RWPE2 (cell line): Measurements from ENCODE around the gene GALC.

Source experiments
- ATAC-seq: fragments of 200-7000 bp; cut with Tn5 transposase; 3 replicates; pipeline ENCODE4 v1.9.1; 2021; ENCODE audit warnings: low read depth
- DNase-seq: peaks from one replicate; pipeline ENCODE4 v3.0.0-alpha.2; 2020; ENCODE audit warnings: low spot score
- H3K27ac ChIP-seq: fragments of 450-650 bp; 2 replicates; pipeline ENCODE4 v1.5.1; 2017; ENCODE audit warnings: mild to moderate bottlenecking; ENCODE audit not compliant: poor library complexity, severe bottlenecking
- H3K27me3 ChIP-seq: fragments of 250-450 bp; sonication (Bioruptor Pico); 2 replicates; pipeline ENCODE4 v1.5.1; 2021; ENCODE audit warnings: mild to moderate bottlenecking, moderate library complexity; ENCODE audit not compliant: insufficient read depth, poor library complexity, severe bottlenecking
- H3K36me3 ChIP-seq: fragments of 250-450 bp; sonication (Bioruptor Pico); 2 replicates; pipeline ENCODE4 v1.5.1; 2020; ENCODE audit warnings: low read depth, mild to moderate bottlenecking, moderate library complexity
- H3K4me1 ChIP-seq: fragments of 250-450 bp; sonication (Bioruptor Pico); 2 replicates; pipeline ENCODE4 v1.5.1; 2021; ENCODE audit warnings: mild to moderate bottlenecking, moderate library complexity; ENCODE audit not compliant: insufficient read depth, poor library complexity, severe bottlenecking
- H3K4me3 ChIP-seq: fragments of 250-450 bp; sonication (Bioruptor Pico); 2 replicates; pipeline ENCODE4 v1.5.1; 2021; ENCODE audit warnings: mild to moderate bottlenecking, moderate library complexity; ENCODE audit not compliant: severe bottlenecking
- H3K9me3 ChIP-seq: fragments of 250-450 bp; sonication (Bioruptor Pico); 2 replicates; pipeline ENCODE4 v1.5.1; 2021; ENCODE audit warnings: mild to moderate bottlenecking, moderate library complexity; ENCODE audit not compliant: severe bottlenecking
- CTCF ChIP-seq: fragments of 450-650 bp; IDR thresholded peaks from one replicate; pipeline ENCODE4 v1.5.1; 2017; ENCODE audit warnings: mild to moderate bottlenecking, moderate library complexity; ENCODE audit not compliant: poor library complexity, severe bottlenecking

The GALC gene

GRCh38 chr14:87935886-87936285, 57.1 kb downstream of the GALC start:
- no peak for DNase-seq
- no peaks in the 10 kb centered on the region for H3K36me3 ChIP-seq
- TF ChIP-seq CTCF = no peak
- ATAC-seq = no peak
- H3K27me3 ChIP-seq = no peaks in the 10 kb centered on the region
- no peaks in the 10 kb centered on the region for H3K9me3 ChIP-seq
- no peaks in the 10 kb centered on the region for H3K4me1 ChIP-seq
- no peak overlapping the region for H3K27ac ChIP-seq
- H3K4me3 ChIP-seq = no peak overlapping the region

- TF ChIP-seq CTCF = no peak
Observed at GRCh38 chr14:87935081-87935828, 57.7 kb downstream of the GALC start.

GRCh38 chr14:87934185-87934584, 58.8 kb downstream of the GALC start:
- no peaks in the 10 kb centered on the region for H3K9me3 ChIP-seq
- no peak overlapping the region for H3K4me3 ChIP-seq
- ATAC-seq (0 out of 3 replicates have a peak, but pooled peaks have one; percentile 46), DNase-seq (no peak)
- no peak overlapping the region for H3K27ac ChIP-seq
- H3K36me3 ChIP-seq = no peaks in the 10 kb centered on the region
- TF ChIP-seq CTCF = peak; percentile 39
- no peaks in the 10 kb centered on the region for H3K4me1 ChIP-seq
- no peaks in the 10 kb centered on the region for H3K27me3 ChIP-seq

More at GRCh38 chr14:87935081-87935828, 57.7 kb downstream of the GALC start:
- Histone ChIP-seq H3K9me3 (no peaks in the 10 kb centered on the region), H3K4me3 (no peak overlapping the region), H3K4me1 (no peaks in the 10 kb centered on the region), H3K27ac (no peak overlapping the region), H3K27me3 (no peaks in the 10 kb centered on the region), H3K36me3 (no peaks in the 10 kb centered on the region)
- DNase-seq (no peak), ATAC-seq (no peak)

GRCh38 chr14:87916886-87917275, 76.1 kb downstream of the GALC start:
- ATAC-seq = 0 out of 3 replicates have a peak, but pooled peaks have one; percentile 10
- no peaks in the 10 kb centered on the region for H3K4me1 ChIP-seq
- H3K27ac ChIP-seq = no peak overlapping the region
- DNase-seq = no peak
- H3K36me3 ChIP-seq = no peaks in the 10 kb centered on the region
- H3K27me3 ChIP-seq = peaks cover 13% of the 10 kb centered on the region
- TF ChIP-seq CTCF = no peak
- H3K4me3 ChIP-seq = no peak overlapping the region
- H3K9me3 ChIP-seq = no peaks in the 10 kb centered on the region
